MM.1S (cell line): ENCODE results near the gene ITIH3.

Experiments
- CTCF ChIP-seq: fragments of 300-600 bp; sonication (generic); IDR thresholded peaks from 2 replicates; pipeline ENCODE4 v1.5.1; 2016; ENCODE audit warnings: antibody characterized with exemption, low read length, mixed read lengths
- EZH2phosphoT487 ChIP-seq: fragments of 300-600 bp; sonication (generic); IDR thresholded peaks from 2 replicates; pipeline ENCODE4 v1.6.1; 2018; ENCODE audit warnings: antibody characterized with exemption, low read length

GRCh38 chr3:52830535-52831258 lies 36.1 kb downstream of the ITIH3 start, which contains the start of gene ITIH4:
- TF ChIP-seq EZH2phosphoT487 = no peak
- TF ChIP-seq CTCF = no peak
